HG03025 (cell line): ENCODE data around the gene BBS1.

Experiments used
- ATAC-seq: cut with Tn5 transposase; IDR thresholded peaks from one replicate; pipeline ENCODE4 v1.9.1; 2021; ENCODE audit warnings: mild to moderate bottlenecking, moderate library complexity; ENCODE audit not compliant: unreplicated experiment, low FRiP score

The BBS1 gene

GRCh38 chr11:66548774-66549630 is 38.6 kb downstream of the BBS1 start:
- no peak for ATAC-seq

GRCh38 chr11:66549696-66550095 is 39.3 kb downstream of the BBS1 start:
- ATAC-seq, result no peak

- no peak for ATAC-seq
Observed at GRCh38 chr11:66550887-66551286, 40.5 kb downstream of the BBS1 start.

GRCh38 chr11:66554602-66555001 is 44.2 kb downstream of the BBS1 start:
- ATAC-seq, result no peak

GRCh38 chr11:66555416-66555815 is 45.0 kb downstream of the BBS1 start:
- ATAC-seq, result no peak

- ATAC-seq, result no peak
Observed at GRCh38 chr11:66556086-66556485, 45.7 kb downstream of the BBS1 start.

GRCh38 chr11:66557733-66558326 is 47.4 kb downstream of the BBS1 start:
- ATAC-seq, result no peak

GRCh38 chr11:66559142-66559865 is 48.9 kb downstream of the BBS1 start:
- ATAC-seq, result no peak

GRCh38 chr11:66559866-66560676 is 49.6 kb downstream of the BBS1 start:
- ATAC-seq, result no peak

GRCh38 chr11:66561178-66561974 is 50.9 kb downstream of the BBS1 start:
- no peak for ATAC-seq

- ATAC-seq, result no peak
Observed at GRCh38 chr11:66561975-66562248, 51.5 kb downstream of the BBS1 start.

- no peak for ATAC-seq
Observed at GRCh38 chr11:66562275-66562674, 51.8 kb downstream of the BBS1 start.

- no peak for ATAC-seq
Observed at GRCh38 chr11:66562907-66563583, 52.6 kb downstream of the BBS1 start.

GRCh38 chr11:66563832-66564231 is 53.4 kb downstream of the BBS1 start:
- ATAC-seq, result no peak

GRCh38 chr11:66564538-66564937 is 54.1 kb downstream of the BBS1 start:
- ATAC-seq, result no peak

GRCh38 chr11:66564984-66565383 is 54.5 kb downstream of the BBS1 start:
- ATAC-seq, result no peak

- no peak for ATAC-seq
Observed at GRCh38 chr11:66566221-66566620, 55.8 kb downstream of the BBS1 start.

- no peak for ATAC-seq
Observed at GRCh38 chr11:66567787-66568123, 57.3 kb downstream of the BBS1 start.

- no peak for ATAC-seq
Observed at GRCh38 chr11:66568124-66568916, 57.9 kb downstream of the BBS1 start, which contains the start of gene CTSF. TSS of gene CTSF (minus strand) at chr11:66568606. CDS start at chr11:66568486, 120 bp downstream.
